ENCODE data around the gene PRKAA1. TPM values are rescaled to one million over a fixed set of nuclear protein-coding genes. Genes with fewer than 3 reads are reported as not detected.

PRKAA1 gene
- total and polyA plus RNA-seq, 8 donors, result 17.5 to 42.9 (median 30.6) TPM

GRCh38 chr5:40841068-40841805 is 43.1 kb upstream of the PRKAA1 start, which contains the start of gene CARD6:
Gene CARD6 (plus strand): TSS chr5:40841367. CDS start chr5:40841383, 16 bp downstream.
- no peaks in the 10 kb centered on the region for H3K36me3 ChIP-seq
- H3K27me3 ChIP-seq, result no peaks in the 10 kb centered on the region
- no peak for TF ChIP-seq CTCF (IDR thresholded peaks at IDR 0.05)
- FAIRE-seq (no peak), ATAC-seq (peak; percentile 35 to 76 (median 62)), DNase-seq (no peak)
- peaks cover 0 to 6% (median 0%) of the 10 kb centered on the region in 3 donors for H3K4me1 ChIP-seq
- peak within 1 kb of the TSS; percentile 33 to 69 (median 59) for H3K27ac ChIP-seq
- intact Hi-C loops (cut with DNase I), result no loop called here
- H3K9me3 ChIP-seq, result no peaks in the 10 kb centered on the region
- 26 to 31% methylated on average over 9 of the region's 9 CpGs for WGBS, 2 donors
- H3K4me3 ChIP-seq, result peak within 1 kb of the TSS in 3 of 4 donors; percentile 5 to 32 (median 25)

GRCh38 chr5:40838086-40838485 is 39.9 kb upstream of the PRKAA1 start:
- no peak overlapping the region for H3K4me3 ChIP-seq
- WGBS, 2 donors, result 88 to 91% methylated on average over 6 of the region's 6 CpGs
- peaks cover 6 to 10% (median 8%) of the 10 kb centered on the region in 3 donors for H3K4me1 ChIP-seq
- no peaks in the 10 kb centered on the region for H3K27me3 ChIP-seq
- FAIRE-seq (no peak), ATAC-seq (no peak), DNase-seq (no peak)
- H3K36me3 ChIP-seq, result peaks cover 0 to 5% (median 2%) of the 10 kb centered on the region in 3 donors
- intact Hi-C loops (cut with DNase I), result no loop called here
- H3K9me3 ChIP-seq, result no peaks in the 10 kb centered on the region
- TF ChIP-seq CTCF (IDR thresholded peaks at IDR 0.05), result no peak
- no peak overlapping the region for H3K27ac ChIP-seq

GRCh38 chr5:40834849-40835787 is 36.9 kb upstream of the PRKAA1 start, which contains the start of gene RPL37:
Gene RPL37 (minus strand): TSS chr5:40835222. CDS start chr5:40835185, 37 bp downstream.
- H3K4me3 ChIP-seq, result peak within 1 kb of the TSS; percentile 69 to 80 (median 76)

GRCh38 chr5:40834391-40834848 is 36.2 kb upstream of the PRKAA1 start:
- Histone ChIP-seq H3K4me3 (peak overlapping the region; percentile 69 to 80 (median 76)), H3K36me3 (peaks cover 0 to 41% (median 33%) of the 10 kb centered on the region in 3 donors), H3K9me3 (no peaks in the 10 kb centered on the region), H3K27me3 (no peaks in the 10 kb centered on the region), H3K27ac (peak overlapping the region; percentile 50 to 95 (median 86)), H3K4me1 (peaks cover 11 to 13% (median 13%) of the 10 kb centered on the region in 3 donors)
- TF ChIP-seq CTCF (IDR thresholded peaks at IDR 0.05), result no peak
- WGBS, 2 donors, result 0 to 1% methylated on average over 21 of the region's 21 CpGs
- FAIRE-seq (no peak), DNase-seq (no peak), ATAC-seq (peak; percentile 32 to 50 (median 34))
- intact Hi-C loops (cut with DNase I), result no loop called here

More at GRCh38 chr5:40834849-40835787, 36.9 kb upstream of the PRKAA1 start, which contains the start of gene RPL37:
- intact Hi-C loops (cut with DNase I), result no loop called here
- Histone ChIP-seq H3K9me3 (no peaks in the 10 kb centered on the region), H3K27ac (peak within 1 kb of the TSS; percentile 80 to 95 (median 90)), H3K36me3 (peaks cover 0 to 34% (median 30%) of the 10 kb centered on the region in 3 donors), H3K4me1 (peaks cover 11 to 13% (median 13%) of the 10 kb centered on the region in 3 donors), H3K27me3 (no peaks in the 10 kb centered on the region)
- FAIRE-seq (no peak), DNase-seq (peak; percentile 92 to 97 (median 95)), ATAC-seq (peak; percentile 99 to 100 (median 99))
- TF ChIP-seq CTCF (IDR thresholded peaks at IDR 0.05), result no peak
- 1% methylated on average over 61 of the region's 61 CpGs for WGBS, 2 donors
